Measurements from ENCODE around the gene SLTM. TPM values are rescaled to one million over a fixed set of nuclear protein-coding genes. Genes with fewer than 3 reads are reported as not detected.

SLTM gene
- total and polyA plus RNA-seq, 12 donors, result 33.4 to 74.8 (median 44.4) TPM

DNA sequence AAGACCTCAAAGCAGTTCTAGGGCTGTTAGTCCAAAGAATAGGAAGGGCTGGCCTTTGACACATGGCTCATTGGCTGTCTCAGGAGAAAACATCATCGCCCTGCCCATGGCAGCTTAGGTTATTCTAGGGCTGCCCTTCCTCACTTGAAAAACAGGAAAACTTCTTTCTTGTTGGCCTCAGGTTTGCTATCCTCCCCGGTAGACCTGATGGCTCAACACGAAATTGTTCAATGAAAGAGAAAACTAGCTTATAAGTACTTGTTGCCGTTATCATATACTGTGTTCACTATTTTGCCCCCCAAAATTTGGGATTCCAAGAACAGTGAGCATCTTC lies 602 bp upstream of the SLTM start:
- Histone ChIP-seq H3K36me3 (peaks cover 0 to 17% (median 2%) of the 10 kb centered on the region in 9 donors), H3K27ac (peak overlapping the region; percentile 53 to 100 (median 99)), H3K4me1 (peaks cover 3 to 41% (median 32%) of the 10 kb centered on the region in 9 donors), H3K27me3 (no peaks in the 10 kb centered on the region), H3K9me3 (no peaks in the 10 kb centered on the region), H3K4me3 (peak overlapping the region; percentile 27 to 92 (median 82))
- peak in 6 of 8 donors; percentile 7 to 50 (median 28) for ATAC-seq
- TF ChIP-seq, protein P1, sequence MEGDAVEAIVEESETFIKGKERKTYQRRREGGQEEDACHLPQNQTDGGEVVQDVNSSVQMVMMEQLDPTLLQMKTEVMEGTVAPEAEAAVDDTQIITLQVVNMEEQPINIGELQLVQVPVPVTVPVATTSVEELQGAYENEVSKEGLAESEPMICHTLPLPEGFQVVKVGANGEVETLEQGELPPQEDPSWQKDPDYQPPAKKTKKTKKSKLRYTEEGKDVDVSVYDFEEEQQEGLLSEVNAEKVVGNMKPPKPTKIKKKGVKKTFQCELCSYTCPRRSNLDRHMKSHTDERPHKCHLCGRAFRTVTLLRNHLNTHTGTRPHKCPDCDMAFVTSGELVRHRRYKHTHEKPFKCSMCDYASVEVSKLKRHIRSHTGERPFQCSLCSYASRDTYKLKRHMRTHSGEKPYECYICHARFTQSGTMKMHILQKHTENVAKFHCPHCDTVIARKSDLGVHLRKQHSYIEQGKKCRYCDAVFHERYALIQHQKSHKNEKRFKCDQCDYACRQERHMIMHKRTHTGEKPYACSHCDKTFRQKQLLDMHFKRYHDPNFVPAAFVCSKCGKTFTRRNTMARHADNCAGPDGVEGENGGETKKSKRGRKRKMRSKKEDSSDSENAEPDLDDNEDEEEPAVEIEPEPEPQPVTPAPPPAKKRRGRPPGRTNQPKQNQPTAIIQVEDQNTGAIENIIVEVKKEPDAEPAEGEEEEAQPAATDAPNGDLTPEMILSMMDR (IDR thresholded peaks at IDR 0.05), result peak in 1 of 9 donors; percentile 2
- intact Hi-C loops (cut with DNase I), result loop anchor here in 3 of 10 donors (5.0 to 10.0 kb wide), 3 partner anchors 162 to 721 kb away; partner anchors contain the start of genes MINDY2 (in 3 of the 3) and GTF2A2 (in 1 of the 3)
- 22% methylated on average over 4 of the region's 4 CpGs for WGBS, 2 donors
- no peak for DNase-seq

DNA sequence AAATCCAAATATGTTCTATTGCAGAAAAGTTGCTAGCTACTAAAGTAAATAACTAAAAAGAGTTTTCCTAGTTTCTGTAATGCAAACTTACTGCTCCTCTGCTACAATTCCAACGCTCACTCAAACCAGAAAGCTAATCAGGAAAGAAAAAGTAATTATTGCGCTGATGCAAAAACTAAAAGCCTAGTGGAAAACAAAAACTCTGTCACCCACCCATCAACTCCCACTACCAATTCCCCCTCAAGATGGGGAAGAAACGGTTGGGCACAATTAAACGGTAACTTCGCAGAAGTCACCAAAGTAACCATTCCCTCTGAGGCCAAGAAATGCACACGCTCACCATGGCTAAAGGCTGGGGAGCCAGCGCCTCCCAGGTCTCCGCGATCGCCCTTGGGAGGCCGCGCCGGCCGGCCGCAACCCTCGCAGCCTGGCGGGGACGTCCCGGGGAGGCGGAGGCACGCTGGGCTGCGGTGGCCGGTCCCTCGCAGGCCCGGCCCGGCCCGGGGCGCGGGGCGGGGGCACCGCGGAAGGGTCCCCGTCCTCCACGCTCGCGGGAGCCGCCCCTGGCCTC lies 684 bp downstream of the SLTM start:
- Histone ChIP-seq H3K9me3 (no peaks in the 10 kb centered on the region), H3K27ac (peak overlapping the region; percentile 86 to 100 (median 99)), H3K4me1 (peaks cover 3 to 41% (median 32%) of the 10 kb centered on the region in 9 donors), H3K27me3 (no peaks in the 10 kb centered on the region), H3K36me3 (peaks cover 0 to 30% (median 14%) of the 10 kb centered on the region in 9 donors), H3K4me3 (peak overlapping the region; percentile 68 to 92 (median 82))
- peak in 1 of 2 donors; percentile 19 for DNase-seq
- peak; percentile 30 to 80 (median 52) for ATAC-seq
- intact Hi-C loops (cut with DNase I), result loop anchor here in 3 of 10 donors (5.0 to 10.0 kb wide), 3 partner anchors 160 to 722 kb away; partner anchors contain the start of genes MINDY2 (in 3 of the 3) and GTF2A2 (in 1 of the 3)
- TF ChIP-seq, protein P1 (IDR thresholded peaks at IDR 0.05), result no peak
- 0 to 1% methylated on average over 37 of the region's 37 CpGs for WGBS, 2 donors

DNA sequence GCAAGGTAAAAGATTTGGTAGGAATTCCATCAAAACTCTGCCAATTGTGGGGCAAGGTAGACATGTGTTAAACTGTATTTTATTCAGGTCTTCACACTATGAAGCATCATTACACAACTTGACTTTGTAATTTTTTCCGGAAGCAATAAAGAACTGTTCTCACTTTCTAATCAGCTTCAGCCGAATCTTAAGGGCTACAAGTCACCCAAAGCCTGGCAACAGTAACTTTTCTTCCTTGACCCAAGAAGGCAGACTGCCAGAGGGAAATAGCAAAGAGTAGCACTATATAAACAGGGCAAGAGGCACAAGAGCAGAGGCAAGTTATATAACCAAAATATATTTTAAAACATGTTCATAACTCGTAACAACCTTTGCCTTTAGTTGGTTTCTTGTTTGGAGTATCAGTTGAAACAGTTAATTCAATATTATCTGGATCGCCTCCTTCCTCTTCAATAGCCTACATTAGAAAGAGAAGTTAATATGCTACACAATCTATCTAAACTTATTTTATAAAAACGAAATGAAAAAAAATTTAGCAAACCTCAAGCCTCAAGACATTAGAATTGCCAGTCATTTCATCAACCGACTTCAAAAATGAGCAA lies 1.4 kb downstream of the SLTM start:
- ATAC-seq (peak in 1 of 8 donors; percentile 23), DNase-seq (peak in 1 of 2 donors; percentile 15)
- intact Hi-C loops (cut with DNase I), result loop anchor here in 3 of 10 donors (5.0 to 10.0 kb wide), 3 partner anchors 160 to 723 kb away; partner anchors contain the start of genes MINDY2 (in 3 of the 3) and GTF2A2 (in 1 of the 3)
- Histone ChIP-seq H3K4me3 (peak overlapping the region; percentile 68 to 92 (median 82)), H3K27me3 (no peaks in the 10 kb centered on the region), H3K36me3 (peaks cover 0 to 37% (median 20%) of the 10 kb centered on the region in 9 donors), H3K4me1 (peaks cover 3 to 41% (median 32%) of the 10 kb centered on the region in 9 donors), H3K27ac (peak overlapping the region; percentile 86 to 100 (median 99)), H3K9me3 (no peaks in the 10 kb centered on the region)
- TF ChIP-seq, protein P1 (IDR thresholded peaks at IDR 0.05), result no peak
- 5 to 7% methylated on average over 6 of the region's 6 CpGs for whole genome bisulfite sequencing, 2 donors

DNA sequence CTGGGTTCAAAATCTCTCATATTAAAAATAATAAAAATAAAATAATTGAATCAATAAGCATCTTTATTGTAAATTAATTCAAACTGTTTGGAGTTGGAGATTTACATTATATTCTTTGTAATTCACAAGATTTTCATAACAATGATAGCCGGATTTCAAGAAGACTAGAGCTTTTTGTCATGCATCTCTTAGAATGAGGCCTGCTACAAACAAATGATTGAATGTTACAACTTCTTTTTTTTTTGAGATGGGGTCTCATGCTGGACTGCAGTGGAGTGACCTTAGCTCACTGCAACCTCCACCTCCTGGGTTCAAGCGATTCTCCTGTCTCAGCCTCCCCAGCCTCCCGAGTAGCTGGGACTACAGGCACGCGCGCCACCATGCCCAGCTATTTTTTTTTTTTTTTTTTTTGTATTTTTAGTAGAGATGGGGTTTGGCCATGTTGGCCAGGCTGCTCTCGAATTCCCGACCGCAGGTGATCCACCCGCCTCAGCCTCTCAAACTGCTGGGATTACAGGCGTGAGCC lies 3.5 kb downstream of the SLTM start:
- TF ChIP-seq, protein P1 (IDR thresholded peaks at IDR 0.05), result no peak
- no peak overlapping the region for H3K27ac ChIP-seq
- H3K27me3 ChIP-seq, result no peaks in the 10 kb centered on the region
- ATAC-seq (no peak), DNase-seq (no peak)
- no peaks in the 10 kb centered on the region for H3K9me3 ChIP-seq
- no peak overlapping the region for H3K4me3 ChIP-seq
- H3K4me1 ChIP-seq, result peaks cover 3 to 47% (median 37%) of the 10 kb centered on the region in 9 donors
- intact Hi-C loops (cut with DNase I), result loop anchor here in 3 of 10 donors (5.0 to 10.0 kb wide), 3 partner anchors 158 to 725 kb away; partner anchors contain the start of genes MINDY2 (in 3 of the 3) and GTF2A2 (in 1 of the 3)
- WGBS, 2 donors, result 89 to 96% methylated on average over 11 of the region's 11 CpGs
- H3K36me3 ChIP-seq, result peaks cover 0 to 54% (median 23%) of the 10 kb centered on the region in 9 donors

Measured in heart right ventricle (tissue), 16 donors.